T-helper 9 cell (primary cell): ENCODE measurements around the gene VMAC.
A peak's percentile ranks its signal among the peaks of the same experiment; 100 is the strongest.
"Not testable (repeated sequence)": the region's sequence is repeated elsewhere in the genome, so short reads cannot be mapped to it uniquely, and the experiment has no call there.

Experiments
- DNase-seq: peaks from one replicate; pipeline ENCODE4 v3.0.0-alpha.2; 2020

Gene VMAC

GRCh38 chr19:5884065-5884811, 20.4 kb upstream of the VMAC start:
- DNase-seq: not testable (repeated sequence)

GRCh38 chr19:5889288-5889971, 15.2 kb upstream of the VMAC start:
- DNase-seq: no peak

GRCh38 chr19:5890099-5890498, 14.6 kb upstream of the VMAC start:
- DNase-seq: no peak

GRCh38 chr19:5891572-5891937, 13.1 kb upstream of the VMAC start:
- no peak for DNase-seq

GRCh38 chr19:5891938-5892771, 12.5 kb upstream of the VMAC start:
- no peak for DNase-seq

- no peak for DNase-seq
Observed at GRCh38 chr19:5892772-5893275, 11.8 kb upstream of the VMAC start.

- no peak for DNase-seq
Observed at GRCh38 chr19:5893296-5893903, 11.3 kb upstream of the VMAC start.

GRCh38 chr19:5893907-5894703, 10.6 kb upstream of the VMAC start:
- no peak for DNase-seq

- no peak for DNase-seq
Observed at GRCh38 chr19:5894704-5895349, 9.8 kb upstream of the VMAC start.

GRCh38 chr19:5895409-5895808, 9.3 kb upstream of the VMAC start:
- DNase-seq: no peak

- no peak for DNase-seq
Observed at GRCh38 chr19:5895890-5896289, 8.8 kb upstream of the VMAC start.

GRCh38 chr19:5896365-5897076, 8.2 kb upstream of the VMAC start:
- no peak for DNase-seq

- no peak for DNase-seq
Observed at GRCh38 chr19:5897189-5897969, 7.3 kb upstream of the VMAC start.

- DNase-seq: no peak
Observed at GRCh38 chr19:5899728-5900526, 4.7 kb upstream of the VMAC start.

GRCh38 chr19:5900976-5901375, 3.7 kb upstream of the VMAC start:
- no peak for DNase-seq

GRCh38 chr19:5903056-5903623, 1.5 kb upstream of the VMAC start:
- no peak for DNase-seq

GRCh38 chr19:5903624-5904351, 884 bp upstream of the VMAC start, which contains the start of gene NDUFA11:
TSS of gene NDUFA11 (minus strand) at chr19:5903790. CDS start at chr19:5903708, 82 bp downstream.
- DNase-seq: peak; percentile 98
